GM19193 (cell line): Measurements from ENCODE around the gene ANKRD66.

Source experiments
- POLR2A ChIP-seq: IDR thresholded peaks from 4 replicates; pipeline ENCODE4 v1.6.1; 2011; ENCODE audit not compliant: insufficient read depth, insufficient read length; ENCODE audit errors: extremely low read depth

Gene ANKRD66

DNA sequence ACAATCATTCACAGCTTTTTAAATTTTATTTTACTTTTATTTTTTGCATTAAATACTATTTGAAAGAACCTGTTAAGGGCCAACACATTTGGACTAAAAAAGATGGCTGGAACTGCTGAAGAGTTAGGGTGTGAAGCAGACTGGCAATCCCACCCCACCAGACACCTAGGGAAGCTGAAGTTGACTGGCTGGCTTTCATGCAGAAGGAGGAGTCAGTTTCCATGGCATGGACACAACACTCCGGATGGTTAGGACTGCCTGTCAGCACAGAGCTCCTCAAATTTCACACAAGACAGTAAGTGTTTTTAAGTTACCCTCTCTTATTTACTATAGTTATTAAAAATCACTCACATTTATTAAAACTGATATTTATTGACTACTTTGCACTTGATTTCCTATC lies at the start of gene ANKRD66:
ANKRD66 (plus strand) TSS at position 238 of the 400 bp plus-strand sequence. CDS start 5,016 bp downstream, outside the sequence.
- no peak for TF ChIP-seq POLR2A

DNA sequence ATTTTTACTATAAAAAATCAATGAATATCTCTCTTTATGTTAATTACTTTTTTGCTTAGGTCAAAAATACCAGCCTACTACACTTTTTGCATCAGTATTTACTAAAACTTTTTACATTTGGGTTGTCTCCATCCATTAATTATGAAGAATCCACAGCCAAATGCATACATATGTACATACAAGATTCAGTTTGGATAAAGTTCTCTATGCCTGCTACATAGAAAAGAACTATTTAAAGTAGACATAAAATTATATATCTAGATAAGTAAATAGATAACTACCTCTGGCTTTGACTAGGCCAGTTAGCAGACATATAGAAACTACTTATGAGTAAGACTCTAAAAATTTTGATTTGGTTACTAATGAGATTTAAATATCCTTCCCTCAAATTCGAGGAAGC lies 46.8 kb upstream of the ANKRD66 start:
- no peak for TF ChIP-seq POLR2A

DNA sequence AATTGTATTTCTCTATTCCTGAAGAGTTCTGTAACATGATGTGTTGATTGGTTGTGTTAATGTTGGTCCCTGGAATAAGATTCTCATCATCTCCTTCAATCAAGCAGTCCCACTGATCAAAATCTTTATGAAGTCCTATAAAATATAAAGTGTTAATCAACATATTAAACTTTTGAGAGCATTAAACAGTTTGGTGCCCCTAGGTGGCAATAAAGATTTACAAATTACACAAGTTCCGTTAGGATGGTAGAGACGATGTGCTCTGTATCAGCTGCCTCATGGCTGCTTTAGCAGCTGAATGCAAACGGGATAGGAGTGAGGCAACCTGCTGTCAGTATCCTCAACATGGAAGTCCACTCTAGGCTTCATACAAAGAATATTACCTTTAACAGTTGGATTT lies 42.2 kb upstream of the ANKRD66 start:
- no peak for TF ChIP-seq POLR2A

DNA sequence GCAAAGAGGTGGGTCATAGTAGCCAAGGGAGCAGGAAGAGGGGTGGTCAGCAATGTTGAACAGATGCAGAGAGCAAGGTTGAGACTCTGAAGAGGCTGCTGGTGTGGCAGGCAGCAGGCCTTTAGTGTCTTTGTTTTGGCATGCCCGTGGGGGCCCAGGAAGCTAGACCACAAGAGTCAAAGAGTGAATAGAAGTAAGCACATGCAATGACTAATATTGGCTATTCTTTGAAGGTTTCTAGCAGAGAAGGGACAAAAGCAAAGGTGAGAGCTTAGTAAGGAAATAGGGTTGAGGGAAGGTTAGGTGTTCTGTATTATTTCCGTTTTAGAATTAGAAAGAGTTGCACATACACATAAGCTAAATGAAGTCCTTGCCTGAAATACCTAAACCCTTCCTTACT lies 40.3 kb upstream of the ANKRD66 start:
- no peak for TF ChIP-seq POLR2A

DNA sequence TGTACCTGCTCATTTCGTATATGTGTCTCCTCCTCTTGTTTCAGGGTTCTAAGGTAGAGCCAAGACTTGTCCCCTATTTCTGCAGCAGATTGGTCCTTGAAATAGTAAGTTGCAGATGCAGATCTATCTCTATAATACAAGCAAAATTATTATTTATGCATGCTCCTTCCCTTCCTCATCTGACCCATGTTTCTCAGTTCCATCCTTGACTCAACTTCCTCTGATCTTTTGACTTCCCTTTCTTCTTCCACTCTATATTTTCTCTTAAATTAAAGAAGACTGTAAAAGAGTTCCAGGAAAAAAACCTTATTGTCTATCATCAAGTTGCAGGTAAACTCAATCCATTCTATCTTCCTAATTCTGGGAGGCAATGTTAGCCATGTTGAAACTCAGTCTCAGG lies 35.2 kb upstream of the ANKRD66 start:
- TF ChIP-seq POLR2A, result no peak

DNA sequence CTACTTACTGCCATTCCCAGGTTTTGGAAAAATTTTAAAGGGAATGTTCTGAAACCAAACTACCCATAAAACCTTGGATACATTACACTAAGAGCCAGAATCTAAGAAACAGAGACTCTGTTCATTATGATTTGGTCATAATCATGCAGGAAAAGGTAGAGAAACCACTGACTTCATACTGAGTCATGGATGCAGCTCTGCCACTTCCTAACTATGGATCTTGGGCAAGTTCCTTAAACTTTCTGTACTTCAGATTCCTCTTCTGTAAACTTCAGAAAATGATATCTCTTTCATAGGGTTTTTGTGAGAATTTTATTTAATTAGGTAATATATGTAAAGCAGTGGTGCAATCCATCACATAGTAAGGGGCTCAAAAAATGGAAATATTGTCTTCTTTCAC lies 31.6 kb upstream of the ANKRD66 start:
- no peak for TF ChIP-seq POLR2A

DNA sequence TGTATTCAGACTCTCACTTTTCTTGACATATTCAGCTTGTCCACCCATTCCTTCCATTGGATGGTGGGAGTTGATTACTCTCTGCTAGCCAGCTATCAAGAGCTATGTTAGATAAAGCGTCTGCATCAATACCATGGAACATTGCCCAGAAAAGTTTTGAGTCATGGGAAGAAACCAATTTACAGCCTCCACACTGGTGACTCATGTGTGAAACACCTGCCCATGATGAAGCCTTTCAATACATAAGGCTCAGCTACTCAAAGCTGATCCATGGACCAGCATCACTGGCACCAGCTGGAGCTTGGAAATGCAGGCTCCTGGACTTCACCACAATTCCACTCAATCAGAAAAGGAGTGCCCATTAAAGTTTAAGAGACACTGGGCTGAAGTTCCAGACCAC lies 27.6 kb upstream of the ANKRD66 start:
- no peak for TF ChIP-seq POLR2A

DNA sequence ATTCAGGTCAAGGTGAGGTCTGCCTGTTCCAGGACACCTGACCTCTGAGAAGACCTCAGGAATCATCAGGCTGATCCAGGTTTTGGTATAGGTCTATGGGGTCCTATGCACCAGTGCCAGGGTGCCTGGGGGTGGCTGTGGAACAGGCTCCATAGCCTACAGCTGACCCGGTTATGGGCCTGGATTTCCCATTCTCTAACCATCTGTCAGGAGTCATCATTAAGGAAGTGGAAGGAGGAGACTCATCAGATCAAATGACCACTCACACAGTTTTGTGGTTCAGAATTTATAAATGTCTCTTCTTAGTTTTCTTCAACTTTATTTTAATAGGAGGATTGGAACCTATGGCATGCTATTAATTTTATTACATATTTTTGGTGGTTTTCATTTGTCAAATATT lies 26.3 kb upstream of the ANKRD66 start:
- no peak for TF ChIP-seq POLR2A

DNA sequence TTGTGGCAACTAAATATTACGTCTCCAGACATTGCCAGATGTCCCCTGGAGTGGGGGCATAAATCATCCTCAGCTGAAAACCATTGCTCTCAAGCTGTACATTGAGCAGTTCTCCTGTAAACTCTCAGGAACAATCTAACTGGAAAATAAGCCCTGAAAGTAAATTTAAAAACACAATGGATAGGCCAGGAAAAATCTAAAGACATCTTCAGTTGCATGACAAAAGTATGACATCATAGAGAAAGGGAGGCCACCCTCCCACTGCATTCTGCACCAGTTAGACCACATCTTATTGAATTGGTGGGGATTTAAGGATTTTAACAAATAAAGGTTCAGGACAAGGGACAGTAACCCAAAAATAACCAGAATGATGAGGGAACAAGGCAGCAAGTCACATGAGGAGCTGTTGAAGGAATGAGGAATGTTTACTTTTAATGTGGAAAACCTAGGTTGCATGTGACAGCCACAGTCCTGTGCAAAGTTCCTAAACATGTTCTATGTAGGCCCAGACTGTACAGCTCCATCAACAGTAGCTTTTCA lies 16.9 kb upstream of the ANKRD66 start:
- TF ChIP-seq POLR2A, result no peak

DNA sequence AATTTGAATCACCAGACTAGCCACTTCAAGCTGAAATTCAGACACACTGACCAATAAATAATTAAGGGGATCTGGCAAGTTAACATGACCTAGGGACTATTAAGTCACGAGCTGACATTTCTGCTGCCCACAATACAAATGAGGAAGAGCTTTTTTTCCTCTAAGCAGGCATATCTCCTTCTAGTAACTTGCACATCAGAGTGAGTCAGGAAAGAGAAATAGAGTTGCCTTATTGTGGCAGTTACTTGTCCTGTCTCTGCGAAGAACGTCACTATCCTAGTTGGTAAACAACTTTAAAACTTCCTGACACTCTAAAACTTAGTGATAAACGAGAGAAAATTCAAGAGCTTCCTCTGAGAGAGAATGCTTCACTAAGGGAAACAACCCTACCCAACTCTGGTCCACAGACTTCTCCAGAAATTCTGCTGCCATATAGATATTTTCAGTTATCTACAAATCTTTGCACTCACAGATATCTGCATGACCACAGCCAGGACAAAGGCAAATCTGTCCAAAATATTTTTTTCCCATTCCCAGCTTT lies 15.7 kb upstream of the ANKRD66 start:
- no peak for TF ChIP-seq POLR2A

DNA sequence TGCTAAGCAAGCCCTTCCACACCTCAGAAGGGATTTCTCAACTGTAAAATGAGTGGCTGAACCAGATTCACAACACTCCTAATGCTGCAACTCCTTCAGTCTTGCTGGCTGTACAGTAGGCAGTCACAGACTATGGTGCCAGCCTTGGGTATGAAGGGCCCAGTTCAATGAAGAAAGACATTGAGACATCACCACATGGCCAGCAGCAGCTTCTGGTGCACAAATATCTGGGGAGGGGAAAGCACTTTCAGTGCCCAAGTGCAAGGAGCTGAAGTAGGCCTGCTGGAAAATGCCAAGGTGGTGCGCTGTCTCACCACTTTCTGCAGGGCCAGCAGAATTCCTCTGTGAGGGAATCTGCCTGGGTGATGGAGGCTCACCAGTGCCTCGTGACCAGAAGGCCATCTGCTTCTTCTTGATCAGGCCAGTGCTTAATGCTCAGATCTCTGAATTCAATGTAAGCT lies 13.4 kb upstream of the ANKRD66 start:
- no peak for TF ChIP-seq POLR2A

DNA sequence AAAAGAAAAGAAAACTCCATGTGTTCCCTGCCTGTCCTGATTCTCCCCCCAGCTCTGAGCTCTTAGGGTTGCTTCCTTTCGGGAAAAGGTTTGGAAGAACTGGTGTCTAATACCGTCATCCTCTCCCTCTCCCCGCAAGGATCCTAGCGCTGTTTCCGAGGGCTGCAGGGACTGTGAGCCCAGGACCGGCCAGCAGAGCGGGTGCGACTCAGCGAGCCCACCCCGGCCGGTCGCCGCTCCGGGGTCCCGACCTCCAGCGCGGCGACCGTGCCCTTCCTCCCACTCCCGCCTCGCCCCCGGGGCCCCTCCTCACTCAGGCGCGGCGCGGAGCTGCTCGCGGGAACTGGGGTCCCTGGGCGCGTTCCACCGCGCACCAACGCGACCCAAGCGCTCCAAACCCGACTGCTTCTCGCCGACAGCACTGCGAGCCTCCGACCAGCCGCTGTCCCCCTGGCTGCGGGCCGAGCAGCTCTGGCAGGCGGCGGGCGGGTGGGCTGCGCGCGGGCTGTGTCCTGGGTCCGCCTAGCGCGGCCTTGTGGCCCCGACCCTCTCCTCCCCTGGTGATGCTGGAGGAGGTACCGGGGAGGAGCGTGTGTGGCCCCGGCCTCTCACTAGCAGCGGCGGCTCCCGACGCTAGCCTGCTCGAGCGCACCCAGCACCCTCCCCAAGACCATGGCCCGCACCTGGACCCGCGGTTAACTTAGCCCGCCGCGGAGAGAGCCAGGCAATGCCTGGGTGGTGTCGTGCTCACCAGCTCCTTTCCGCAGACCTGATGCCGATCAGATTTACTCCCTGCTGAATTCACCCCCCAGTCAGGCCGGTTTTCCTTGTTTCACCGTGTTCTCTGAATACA lies 11.6 kb upstream of the ANKRD66 start, which contains the start of gene PLA2G7:
PLA2G7 (minus strand) TSS at position 509 of the 853 bp plus-strand sequence. CDS start 12,484 bp downstream, outside the sequence.
- no peak for TF ChIP-seq POLR2A

DNA sequence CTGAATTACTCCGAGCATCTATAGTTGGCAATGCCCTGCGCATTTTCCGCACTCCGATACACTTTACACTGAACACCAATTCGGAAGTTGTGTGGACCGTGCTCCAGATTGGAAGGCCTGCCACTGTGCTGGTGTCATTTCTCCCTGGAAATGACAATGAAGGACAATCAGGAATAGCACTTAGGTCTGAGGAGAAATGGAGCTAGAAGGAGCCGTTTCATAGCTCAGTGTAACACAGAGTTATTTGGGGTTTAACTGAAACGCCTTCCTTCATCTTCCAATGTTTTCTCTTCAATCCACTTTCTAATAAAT lies 11.1 kb upstream of the ANKRD66 start:
- TF ChIP-seq POLR2A, result no peak

DNA sequence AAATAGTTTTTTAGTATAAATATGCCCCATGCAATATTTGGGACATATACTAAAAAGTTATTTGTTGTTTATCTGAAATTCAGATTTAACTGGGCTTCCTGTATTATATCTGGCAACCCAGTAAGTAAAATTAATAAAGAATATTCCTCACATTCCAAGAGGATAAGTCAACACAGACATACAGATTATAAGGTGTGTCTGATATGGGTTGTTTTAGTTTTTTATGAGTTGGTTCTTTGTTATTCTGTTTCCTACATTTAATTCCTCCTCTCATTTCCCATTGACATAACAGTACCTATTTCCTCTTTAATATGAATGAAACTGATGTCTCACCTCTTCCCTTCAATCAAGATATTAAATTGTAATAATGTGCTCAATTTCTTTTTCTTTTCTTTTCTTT lies 9.8 kb upstream of the ANKRD66 start:
- TF ChIP-seq POLR2A, result no peak

DNA sequence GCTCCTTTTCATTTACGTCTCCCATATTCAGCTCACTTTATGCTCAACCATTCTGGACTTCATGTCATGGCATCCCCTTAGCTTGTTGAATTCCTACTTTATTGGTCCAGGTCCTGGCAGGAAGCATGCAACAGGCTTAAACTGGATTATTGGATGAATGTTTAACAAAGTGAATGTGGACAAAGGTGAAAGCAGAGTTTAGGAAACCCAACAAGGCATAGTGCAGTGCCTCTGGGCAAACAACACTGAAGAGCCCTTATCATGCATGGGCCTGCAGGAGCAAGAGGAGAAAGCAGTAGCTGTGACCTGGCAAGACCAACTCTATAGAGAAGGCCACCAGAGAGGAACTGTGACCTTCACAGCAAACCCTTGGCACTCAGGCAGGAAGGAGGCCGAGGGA lies 5.3 kb upstream of the ANKRD66 start:
- TF ChIP-seq POLR2A, result no peak

DNA sequence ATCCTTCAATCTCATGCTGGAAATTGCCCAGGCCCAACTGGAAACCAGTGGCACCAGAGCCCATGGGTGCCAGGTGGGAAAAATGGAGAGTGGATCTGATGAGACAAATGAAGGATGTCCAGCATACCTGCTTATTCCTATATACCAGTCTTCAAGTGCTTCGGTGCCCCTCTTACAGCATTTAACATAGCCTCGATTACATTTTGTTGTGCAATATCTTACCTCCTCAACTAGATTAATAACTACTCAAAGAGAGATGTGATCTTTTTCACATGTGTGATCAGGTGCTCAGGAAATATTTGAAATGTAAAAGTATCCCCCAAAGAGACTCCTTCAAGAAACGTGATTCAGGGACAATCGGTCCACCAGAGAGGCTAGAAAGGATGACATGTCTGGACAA lies 4.8 kb upstream of the ANKRD66 start:
- no peak for TF ChIP-seq POLR2A
